Neutrophil (primary cell): ENCODE measurements around the gene GJB1.

Experiments
- H3K27ac ChIP-seq: fragments of 200-600 bp; sonication (generic); 2 replicates; pipeline ENCODE4 v1.5.1; 2016; ENCODE audit warnings: mild to moderate bottlenecking, moderate library complexity
- H3K27me3 ChIP-seq: fragments of 200-600 bp; sonication (generic); 2 replicates; pipeline ENCODE4 v1.6.0; 2016; ENCODE audit warnings: mild to moderate bottlenecking
- H3K36me3 ChIP-seq: fragments of 200-600 bp; sonication (generic); 2 replicates; pipeline ENCODE4 v1.5.1; 2017
- H3K4me1 ChIP-seq, 2 experiments: fragments of 200-600 bp in 1 of 2; sonication (generic) in 1 of 2; 1 replicate in 1 of 2; 2 replicates in 1 of 2; pipeline versions ENCODE4 v1.5.1 to v1.6.1; 2013 to 2016; ENCODE audit warnings: low read depth in 1 of 2, low read length in 1 of 2, mild to moderate bottlenecking in 1 of 2, moderate library complexity in 1 of 2; ENCODE audit not compliant: control insufficient read depth in 1 of 2, insufficient read depth in 1 of 2
- H3K4me3 ChIP-seq, 2 experiments: fragments of 200-600 bp in 1 of 2; sonication (generic) in 1 of 2; 1 replicate in 1 of 2; 2 replicates in 1 of 2; pipeline ENCODE4 v1.5.1; 2013 to 2016; ENCODE audit warnings: low read depth in 1 of 2, low read length in 1 of 2, mild to moderate bottlenecking in 1 of 2, moderate library complexity in 1 of 2
- H3K9me3 ChIP-seq: fragments of 200-600 bp; sonication (generic); 2 replicates; pipeline ENCODE4 v1.5.1; 2016
- CTCF ChIP-seq: fragments of 200-600 bp; sonication (generic); IDR thresholded peaks from 2 replicates; pipeline ENCODE4 v1.5.1; 2016; ENCODE audit warnings: antibody characterized with exemption

GJB1 gene

GRCh38 chrX:71225009-71225408 lies 2.0 kb downstream of the GJB1 start:
- Histone ChIP-seq H3K9me3 (no peaks in the 10 kb centered on the region), H3K4me1 (no peaks in the 10 kb centered on the region), H3K27ac (no peak overlapping the region), H3K4me3 (no peak overlapping the region), H3K36me3 (no peaks in the 10 kb centered on the region), H3K27me3 (no peaks in the 10 kb centered on the region)
- no peak for TF ChIP-seq CTCF

- TF ChIP-seq CTCF, result no peak
- Histone ChIP-seq H3K4me3 (no peak overlapping the region), H3K27me3 (no peaks in the 10 kb centered on the region), H3K27ac (no peak overlapping the region), H3K9me3 (no peaks in the 10 kb centered on the region), H3K4me1 (no peaks in the 10 kb centered on the region), H3K36me3 (no peaks in the 10 kb centered on the region)
Observed at GRCh38 chrX:71225676-71226075, 2.7 kb downstream of the GJB1 start.

- no peak for TF ChIP-seq CTCF
- Histone ChIP-seq H3K36me3 (no peaks in the 10 kb centered on the region), H3K27ac (no peak overlapping the region), H3K4me3 (no peak overlapping the region), H3K27me3 (no peaks in the 10 kb centered on the region), H3K9me3 (no peaks in the 10 kb centered on the region), H3K4me1 (no peaks in the 10 kb centered on the region)
Observed at GRCh38 chrX:71227370-71228062, 4.5 kb downstream of the GJB1 start.

GRCh38 chrX:71228063-71228642 lies 5.1 kb downstream of the GJB1 start:
- H3K27me3 ChIP-seq, result no peaks in the 10 kb centered on the region
- no peak overlapping the region for H3K27ac ChIP-seq
- no peak for TF ChIP-seq CTCF
- H3K4me3 ChIP-seq, result no peak overlapping the region
- H3K4me1 ChIP-seq, result no peaks in the 10 kb centered on the region
- H3K36me3 ChIP-seq, result no peaks in the 10 kb centered on the region
- H3K9me3 ChIP-seq, result no peaks in the 10 kb centered on the region

GRCh38 chrX:71235482-71235881 lies 12.5 kb downstream of the GJB1 start:
- H3K27me3 ChIP-seq, result no peaks in the 10 kb centered on the region
- no peak overlapping the region for H3K4me3 ChIP-seq
- H3K4me1 ChIP-seq, result peaks cover 0 to 2% of the 10 kb centered on the region in 2 experiments
- no peak for TF ChIP-seq CTCF
- H3K9me3 ChIP-seq, result no peaks in the 10 kb centered on the region
- no peak overlapping the region for H3K27ac ChIP-seq
- no peaks in the 10 kb centered on the region for H3K36me3 ChIP-seq
